Skeletal muscle tissue (tissue), 2 donors: ENCODE data around the gene CCT7. TPM values are rescaled to one million over a fixed set of nuclear protein-coding genes. Genes with fewer than 3 reads are reported as not detected.

ENCODE experiments used
- small RNA-seq: library from RNA; depleted of rRNA; stranded (forward); fragments of <200 nt; gene quantifications from one replicate; pipeline ENCODE3, GENCODE V24; 2014
- total RNA-seq: library from RNA; depleted of rRNA; stranded (reverse); fragments of >200 nt; gene quantifications from one replicate; pipeline ENCODE4 v1.2.3, GENCODE V29; 2014

CCT7 gene
- total RNA-seq, 1 donor from 2014 or later = 205 TPM

Small RNAs within 50 kb of the gene (small RNA-seq; reads per million reads assigned to genes)
- not detected for gene RNU6-111P

Other genes starting within 250 kb of the CCT7 start
- 4.7 TPM for gene SFXN5, start 162.6 kb upstream of the CCT7 start, total RNA-seq
- gene RAB11FIP5, start 121.4 kb upstream of the CCT7 start, total RNA-seq = 12.0 TPM
- gene NOTO, start 31.7 kb upstream of the CCT7 start, total RNA-seq = not detected
- 18.8 TPM for gene SMYD5, start 20.1 kb upstream of the CCT7 start, total RNA-seq
- gene PRADC1, start 1.1 kb upstream of the CCT7 start, total RNA-seq = 17.7 TPM
- under 0.01 TPM for gene FBXO41, start 50.2 kb downstream of the CCT7 start, total RNA-seq
- gene EGR4, start 59.2 kb downstream of the CCT7 start, total RNA-seq = not detected
- 17.7 TPM for gene ALMS1, start 151.5 kb downstream of the CCT7 start, total RNA-seq